Heart left ventricle (tissue), 16 donors: ENCODE data around the gene CETP. TPM values are rescaled to one million over a fixed set of nuclear protein-coding genes. Genes with fewer than 3 reads are reported as not detected.

Experiments used
- ATAC-seq, 4 donors: fragments of 200-7000 bp; cut with Tn5 transposase; one replicate each; pipeline ENCODE4 v1.9.1; 2020 to 2022; ENCODE audit warnings: moderate library complexity in 4 of 4, mild to moderate bottlenecking in 3 of 4, moderate number of reproducible peaks in 1 of 4
- DNase-seq, 5 donors: peaks; one replicate each; pipeline ENCODE4 v3.0.0-alpha.2; 2020
- H3K27ac ChIP-seq, 12 donors: fragments of 200-600 bp; sonication (generic) in 4 of 12; one replicate each; pipeline versions ENCODE4 v1.5.0 to v1.8.0; 2016 to 2022; ENCODE audit warnings: mild to moderate bottlenecking in 2 of 12
- H3K27me3 ChIP-seq, 9 donors: fragments of 200-600 bp; sonication (generic) in 2 of 9; one replicate each; pipeline versions ENCODE4 v1.5.1 to v1.8.0; 2016 to 2022; ENCODE audit warnings: mild to moderate bottlenecking in 3 of 9
- H3K36me3 ChIP-seq, 9 donors: fragments of 200-600 bp; sonication (generic) in 2 of 9; one replicate each; pipeline versions ENCODE4 v1.5.0 to v1.8.0; 2018 to 2022; ENCODE audit warnings: mild to moderate bottlenecking in 2 of 9
- H3K4me1 ChIP-seq, 12 donors: fragments of 200-600 bp; sonication (generic) in 4 of 12; one replicate each; pipeline versions ENCODE4 v1.5.0 to v1.8.0; 2016 to 2022; ENCODE audit warnings: mild to moderate bottlenecking in 3 of 12
- H3K4me3 ChIP-seq, 12 donors: fragments of 200-600 bp; sonication (generic) in 4 of 12; one replicate each; pipeline versions ENCODE4 v1.5.0 to v1.8.0; 2017 to 2022; ENCODE audit warnings: mild to moderate bottlenecking in 9 of 12, moderate library complexity in 4 of 12
- H3K9me3 ChIP-seq, 12 donors: fragments of 200-600 bp; sonication (generic) in 4 of 12; one replicate each; pipeline versions ENCODE4 v1.5.0 to v1.8.0; 2016 to 2022; ENCODE audit warnings: mild to moderate bottlenecking in 1 of 12
- CTCF ChIP-seq, 12 donors: fragments of 200-600 bp; sonication (generic) in 4 of 12; IDR thresholded peaks; one replicate each; pipeline versions ENCODE4 v1.5.0 to v1.8.0; 2018 to 2022; ENCODE audit warnings: antibody characterized with exemption in 12 of 12, mild to moderate bottlenecking in 5 of 12
- POLR2A ChIP-seq, 2 donors: fragments of 450-650 bp; IDR thresholded peaks; one replicate each; pipeline ENCODE4 v1.6.1; 2017; ENCODE audit warnings: antibody characterized with exemption in 2 of 2, mild to moderate bottlenecking in 2 of 2, moderate library complexity in 2 of 2
- WGBS, 4 donors: extraction: QIAGEN DNeasy Blood & Tissue Kit in 2 of 4; methylation state at CpG; one replicate each; pipeline versions ENCODE4 v1.1.5 to v1.1.7; 2013 to 2018; 5-methylcytosine and 5-hydroxymethylcytosine counted together
- intact Hi-C, 10 donors: fragments of 100-400 bp; cut with DNase I; formaldehyde crosslinking; loops; one replicate each; pipeline versions ENCODE4 v1.11.1 to v1.14.2; 2022
- polyA plus RNA-seq, 2 donors: library from polyadenylated mRNA; stranded (reverse); fragments of 200-250 nt; gene quantifications; one replicate each; pipeline ENCODE4 v1.2.3, GENCODE V29; 2013
- total RNA-seq, 9 donors: library from RNA; depleted of rRNA in 2 of 9; stranded (reverse); fragments of >200 nt in 2 of 9; fragmentation: NEBNext Ultra II Directional in 3 of 9; extraction: Animal tissue kit (Norgen Biotek cat#: 25700) in 3 of 9; gene quantifications; one replicate each; pipeline versions ENCODE4 v1.1.0 to v1.2.4, GENCODE V29; 2016 to 2023
- donor health status: ischemic (EF 13 %, LVEDD 7.1; RV severe dilation, severe dysfunction).
- donor health status: healthy with polysubstance abuse.
- donor health status: DM: no; HTN: yes; CAD: no.
- donor health status: DM: no; HTN: no; CAD: no.
- donor health status: ischemic (EF 25% LVEDD 6.9; RV normal size, moderate dysfunction).
- donor health status: ischemic (EF 25% LVEDD 5.7; RV mildly dilated, moderate dysfunction).
- donor health status: healthy.
- donor health status: DM: yes; HTN: yes; CAD: no.
- donor health status: ischemic (EF 35%, LVEDD 5.7; RV mildly dilated, moderate dysfunction).
- donor health status: nonischemic (EF 11% LVEDD 7.7; RV severe dilation, severe dysfunction).
- donor health status: DM: yes; HTN: yes; CAD: no.
- donor health status: PGD.
- donor health status: ischemic (EF 29% LVEDD 5.4; RV normal size, mild dysfunction).
- donor health status: nonischemic (EF 23%, LVEDD 6.1; RV moderate dilation, normal function).

The CETP gene
- total and polyA plus RNA-seq, 11 donors: 0.23 to 3.1 (median 0.31) TPM; not detected in 3

GRCh38 chr16:57029161-57030160, 67.7 kb downstream of the CETP start:
- no peak overlapping the region for H3K4me3 ChIP-seq
- intact Hi-C loops: no loop called here
- H3K27ac ChIP-seq: no peak overlapping the region
- WGBS, 4 donors: 88 to 96% (median 94%) methylated on average over 15 to 16 of the region's 16 CpGs
- TF ChIP-seq POLR2A (IDR thresholded peaks at IDR 0.05) (no peak), CTCF (IDR thresholded peaks at IDR 0.05) (no peak)
- ATAC-seq: no peak
- no peaks in the 10 kb centered on the region for H3K27me3 ChIP-seq
- DNase-seq: no peak
- peaks cover 0 to 93% (median 23%) of the 10 kb centered on the region in 9 donors for H3K36me3 ChIP-seq
- H3K4me1 ChIP-seq: peaks cover 0 to 8% (median 0%) of the 10 kb centered on the region in 12 donors
- no peaks in the 10 kb centered on the region for H3K9me3 ChIP-seq

GRCh38 chr16:57030346-57030902, 68.7 kb downstream of the CETP start:
- WGBS, 4 donors: 89 to 95% (median 93%) methylated on average over 2 of the region's 2 CpGs
- Histone ChIP-seq H3K36me3 (peaks cover 0 to 93% (median 24%) of the 10 kb centered on the region in 9 donors), H3K27ac (no peak overlapping the region), H3K4me1 (no peaks in the 10 kb centered on the region), H3K27me3 (no peaks in the 10 kb centered on the region), H3K4me3 (no peak overlapping the region), H3K9me3 (no peaks in the 10 kb centered on the region)
- TF ChIP-seq POLR2A (IDR thresholded peaks at IDR 0.05) (no peak), CTCF (IDR thresholded peaks at IDR 0.05) (no peak)
- ATAC-seq (no peak), DNase-seq (no peak)
- intact Hi-C loops: no loop called here

- Histone ChIP-seq H3K27me3 (no peaks in the 10 kb centered on the region), H3K4me1 (peaks cover 0 to 4% (median 0%) of the 10 kb centered on the region in 12 donors), H3K4me3 (no peak overlapping the region), H3K36me3 (peaks cover 0 to 93% (median 18%) of the 10 kb centered on the region in 9 donors), H3K27ac (no peak overlapping the region), H3K9me3 (no peaks in the 10 kb centered on the region)
- WGBS, 4 donors: 90 to 95% (median 91%) methylated on average over 4 of the region's 4 CpGs
- TF ChIP-seq POLR2A (IDR thresholded peaks at IDR 0.05) (no peak), CTCF (IDR thresholded peaks at IDR 0.05) (no peak)
- ATAC-seq (no peak), DNase-seq (no peak)
- intact Hi-C loops: no loop called here
Measured at GRCh38 chr16:57031156-57031555, 69.4 kb downstream of the CETP start.

GRCh38 chr16:57032346-57032745, 70.6 kb downstream of the CETP start:
- TF ChIP-seq CTCF (IDR thresholded peaks at IDR 0.05) (no peak), POLR2A (IDR thresholded peaks at IDR 0.05) (no peak)
- no peak for ATAC-seq
- intact Hi-C loops: no loop called here
- Histone ChIP-seq H3K9me3 (no peaks in the 10 kb centered on the region), H3K36me3 (peaks cover 0 to 93% (median 18%) of the 10 kb centered on the region in 9 donors), H3K27ac (no peak overlapping the region), H3K4me1 (peaks cover 0 to 13% (median 0%) of the 10 kb centered on the region in 12 donors), H3K27me3 (no peaks in the 10 kb centered on the region), H3K4me3 (no peak overlapping the region)
- DNase-seq: no peak
